NCI-H460 (cell line): ENCODE data around the gene BNIP1. TPM values are rescaled to one million over a fixed set of nuclear protein-coding genes. Genes with fewer than 3 reads are reported as not detected.
A peak's percentile ranks its signal among the peaks of the same experiment; 100 is the strongest.
"Not testable (repeated sequence)": the region's sequence is repeated elsewhere in the genome, so short reads cannot be mapped to it uniquely, and the experiment has no call there.

ENCODE experiments used
- DNase-seq: peaks from one replicate; pipeline ENCODE4 v3.0.0-alpha.2; 2016; ENCODE audit warnings: low read depth; ENCODE audit errors: extremely low read depth
- polyA plus RNA-seq: library from polyadenylated mRNA; depleted of rRNA; stranded (reverse); fragments of >200 nt; gene quantifications from 2 replicates; pipeline ENCODE4 v1.2.3, GENCODE V29; 2014; cell fraction: nucleus; rRNA removed
- total RNA-seq: library from RNA; depleted of rRNA; stranded (reverse); fragments of >200 nt; shearing (Covaris generic); gene quantifications from 2 replicates; pipeline ENCODE4 v1.2.3, GENCODE V29; 2014; rRNA removed

Gene BNIP1, protein sequence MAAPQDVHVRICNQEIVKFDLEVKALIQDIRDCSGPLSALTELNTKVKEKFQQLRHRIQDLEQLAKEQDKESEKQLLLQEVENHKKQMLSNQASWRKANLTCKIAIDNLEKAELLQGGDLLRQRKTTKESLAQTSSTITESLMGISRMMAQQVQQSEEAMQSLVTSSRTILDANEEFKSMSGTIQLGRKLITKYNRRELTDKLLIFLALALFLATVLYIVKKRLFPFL
- 27.0 and 29.8 TPM in 2 replicates for total RNA-seq
- 19.3 and 20.8 TPM in 2 replicates for polyA plus RNA-seq

DNA sequence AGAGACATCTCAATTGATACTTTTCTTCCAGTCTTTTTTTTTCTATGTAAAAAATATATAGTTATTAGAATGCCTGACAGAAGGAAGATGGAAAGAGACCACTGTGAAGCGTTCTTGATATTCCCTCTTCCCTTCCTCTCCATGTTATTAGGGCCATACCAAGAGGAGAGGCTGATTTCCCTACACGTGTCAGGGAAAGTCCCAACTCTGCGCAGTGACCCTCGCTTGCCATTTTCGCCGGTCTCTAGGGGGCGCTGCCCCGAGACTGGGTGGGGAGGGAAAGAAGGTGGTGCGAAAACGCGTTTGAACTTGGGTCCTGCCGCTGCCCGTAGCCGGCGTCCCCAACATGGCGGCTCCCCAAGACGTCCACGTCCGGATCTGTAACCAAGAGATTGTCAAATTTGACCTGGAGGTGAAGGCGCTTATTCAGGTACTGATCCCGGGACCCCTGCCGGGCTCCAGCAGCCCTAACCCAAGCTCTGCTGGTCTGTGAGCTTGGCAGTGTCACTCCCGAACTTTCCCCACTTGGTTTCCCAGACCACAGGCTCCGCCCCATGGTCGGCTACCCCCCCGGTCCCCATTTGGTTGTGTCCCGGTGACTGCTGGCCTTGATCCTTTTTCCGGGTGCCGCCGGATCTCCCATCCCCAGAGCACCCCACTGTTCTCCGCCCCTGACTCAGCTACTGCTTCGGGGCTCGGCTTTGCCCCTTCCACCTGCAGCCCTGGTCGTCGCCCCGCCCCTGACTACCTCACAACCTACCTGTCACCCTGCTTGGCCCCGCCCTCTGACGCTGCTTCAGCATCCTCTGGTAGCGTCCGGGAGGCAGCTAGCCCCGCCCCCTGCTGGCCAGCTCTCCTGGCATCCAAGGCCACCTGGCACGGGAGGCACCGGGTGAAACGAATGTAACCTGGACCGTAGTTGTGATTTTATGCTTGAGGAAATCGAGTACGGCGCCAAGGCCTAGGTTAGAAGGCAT lies at the start of gene BNIP1:
Gene BNIP1 (plus strand): TSS at position 332 of the 977 bp plus-strand sequence. CDS start 15 bp downstream, at position 347.
- DNase-seq, result peak; percentile 91

DNA sequence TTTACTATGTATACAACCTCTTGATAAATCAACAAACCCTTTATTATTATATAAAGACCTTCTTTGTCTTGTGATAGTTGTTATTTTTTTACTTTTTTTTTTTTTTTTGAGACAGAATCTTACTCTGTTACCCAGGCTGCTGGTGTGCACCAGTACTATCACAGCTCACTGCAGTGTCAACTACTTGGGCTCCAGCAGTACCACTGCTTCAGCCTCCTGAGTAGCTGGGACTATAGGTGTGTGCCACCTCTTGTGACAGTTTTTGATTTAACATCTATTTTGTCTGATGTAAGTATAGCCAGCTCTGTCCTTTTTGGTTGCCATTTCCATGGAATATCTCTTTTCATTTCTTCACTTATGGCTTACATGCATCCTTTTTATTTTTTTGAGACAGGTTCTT lies 45.5 kb upstream of the BNIP1 start:
- DNase-seq, result no peak

DNA sequence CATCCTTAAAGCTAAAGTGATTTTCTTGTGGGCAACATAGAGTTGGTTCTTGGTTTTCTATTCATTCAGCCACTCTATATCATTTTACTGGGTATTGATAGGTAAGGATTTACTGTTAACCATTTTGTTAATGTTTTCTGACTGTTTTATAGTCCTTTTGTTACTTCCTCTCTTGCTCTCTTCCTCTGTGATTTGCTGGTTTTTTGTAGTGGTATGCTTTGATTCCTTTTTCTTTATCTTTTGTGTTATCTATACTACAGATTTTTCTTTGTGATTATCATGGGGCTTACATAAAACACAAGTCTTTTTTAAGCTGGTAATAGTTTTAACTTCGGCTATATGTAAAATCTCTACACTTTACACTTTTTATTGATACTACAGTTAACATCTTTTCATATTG lies 44.9 kb upstream of the BNIP1 start:
- no peak for DNase-seq

DNA sequence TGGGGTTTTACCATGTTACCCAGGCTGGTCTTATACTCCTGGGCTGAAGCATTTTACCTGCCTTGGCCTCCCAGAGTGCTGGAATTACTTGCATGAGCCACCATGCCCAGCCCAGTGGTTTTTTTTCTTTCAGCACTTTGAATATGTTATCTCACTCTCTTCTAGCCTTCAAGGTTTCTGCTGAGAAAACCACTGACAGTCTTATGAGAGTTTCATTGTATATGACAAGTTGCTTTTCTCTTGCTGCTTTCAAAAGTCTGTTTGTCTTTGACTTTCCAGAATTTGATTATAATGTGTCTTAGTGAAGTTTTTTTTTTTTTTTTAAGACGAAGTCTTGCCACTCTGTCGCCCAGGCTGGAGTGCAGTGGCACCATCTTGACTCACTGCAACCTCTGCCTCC lies 43.1 kb upstream of the BNIP1 start:
- DNase-seq, result no peak

DNA sequence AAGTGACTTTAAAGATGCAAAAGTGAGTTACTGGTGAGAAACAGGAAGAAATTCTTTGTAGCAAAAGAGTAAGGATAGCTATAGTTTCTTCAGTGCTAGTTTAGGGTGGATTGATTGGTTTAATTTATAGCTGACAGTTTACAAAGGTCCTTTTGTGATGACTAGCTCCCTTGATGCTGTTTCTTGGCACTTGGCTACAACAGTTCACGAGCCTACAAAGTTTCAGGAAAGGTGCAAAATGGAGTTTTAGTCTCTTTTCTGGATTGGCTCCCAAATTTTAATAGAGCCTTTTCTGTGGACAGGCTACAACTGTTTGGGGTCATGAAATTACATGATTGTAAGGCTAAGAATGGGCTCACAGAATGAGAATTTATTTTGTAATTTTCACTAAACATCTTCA lies 40.9 kb upstream of the BNIP1 start:
- DNase-seq, result no peak

DNA sequence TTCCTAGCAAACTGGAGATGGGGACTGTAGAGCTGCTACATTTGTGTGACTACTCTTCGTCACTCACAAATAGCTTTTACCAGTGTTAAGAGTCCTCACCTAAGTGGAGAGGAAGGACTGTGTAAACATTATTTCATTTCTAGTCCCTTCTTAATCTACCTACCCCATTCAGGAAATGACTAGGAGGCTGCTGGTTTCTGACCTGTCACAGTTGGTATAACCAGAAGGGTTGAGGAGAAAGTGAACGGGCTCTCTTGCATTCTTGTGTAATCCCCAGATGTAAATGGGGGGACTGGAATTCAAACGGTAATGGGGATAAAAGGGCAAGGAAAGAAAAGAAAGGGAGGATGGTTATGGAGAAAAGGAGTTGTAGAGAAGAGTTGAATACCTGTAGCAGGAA lies 35.4 kb upstream of the BNIP1 start:
- DNase-seq, result no peak

DNA sequence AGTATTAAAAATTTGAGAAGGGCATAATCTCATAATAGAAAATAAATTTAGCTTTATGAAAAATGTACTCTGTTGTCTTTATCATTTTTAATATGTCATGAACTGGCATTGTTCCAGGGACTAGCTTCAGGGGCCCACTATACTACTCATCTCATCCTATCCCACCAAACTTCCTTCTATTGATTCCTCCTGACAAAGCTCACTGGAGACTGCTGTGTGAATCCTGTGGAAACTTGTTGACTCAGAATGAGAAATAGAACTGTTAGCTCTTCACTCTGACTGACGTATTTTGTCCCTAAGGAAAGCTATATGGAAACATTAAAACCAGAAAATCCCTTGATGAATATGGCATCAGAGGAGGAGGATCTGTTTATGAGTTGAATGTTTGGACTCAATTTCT lies 29.8 kb upstream of the BNIP1 start:
- DNase-seq, result no peak

DNA sequence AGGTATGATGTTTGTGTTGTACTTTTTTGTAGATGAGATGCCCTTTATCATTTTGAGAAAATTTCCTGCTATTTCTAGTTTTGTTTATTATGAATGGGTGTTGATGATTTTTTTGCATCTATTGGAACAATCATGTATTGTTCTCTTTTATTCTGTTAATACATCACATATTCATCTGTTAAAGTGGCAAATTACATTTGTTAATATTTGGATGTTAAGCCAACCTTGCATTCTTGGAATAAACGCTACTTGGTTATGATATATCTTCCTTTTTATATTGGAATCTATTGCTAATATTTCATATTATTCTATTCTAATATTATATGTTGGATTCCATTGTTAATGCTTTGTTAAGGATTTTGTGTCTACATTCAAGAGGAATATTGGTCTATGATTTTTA lies 24.6 kb upstream of the BNIP1 start:
- no peak for DNase-seq

DNA sequence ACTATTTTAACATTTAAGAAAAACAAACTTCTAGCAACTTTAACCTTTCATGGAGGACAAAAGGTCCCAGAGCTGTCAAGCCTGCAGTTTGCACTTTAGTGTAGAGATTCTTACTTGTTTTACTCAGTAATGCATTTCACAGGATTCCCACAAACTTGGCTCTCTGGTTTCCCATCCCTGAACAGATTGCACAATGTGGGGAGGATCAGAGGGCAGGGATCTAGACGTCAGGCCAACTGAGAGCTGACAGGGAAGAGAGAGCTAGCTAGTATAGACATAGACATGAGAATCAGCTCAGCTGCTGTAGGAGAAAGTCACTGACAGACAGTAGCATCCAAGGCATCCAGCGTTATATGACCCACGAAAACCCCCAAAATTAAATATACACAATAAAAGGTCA lies 20.9 kb upstream of the BNIP1 start:
- DNase-seq, result no peak

DNA sequence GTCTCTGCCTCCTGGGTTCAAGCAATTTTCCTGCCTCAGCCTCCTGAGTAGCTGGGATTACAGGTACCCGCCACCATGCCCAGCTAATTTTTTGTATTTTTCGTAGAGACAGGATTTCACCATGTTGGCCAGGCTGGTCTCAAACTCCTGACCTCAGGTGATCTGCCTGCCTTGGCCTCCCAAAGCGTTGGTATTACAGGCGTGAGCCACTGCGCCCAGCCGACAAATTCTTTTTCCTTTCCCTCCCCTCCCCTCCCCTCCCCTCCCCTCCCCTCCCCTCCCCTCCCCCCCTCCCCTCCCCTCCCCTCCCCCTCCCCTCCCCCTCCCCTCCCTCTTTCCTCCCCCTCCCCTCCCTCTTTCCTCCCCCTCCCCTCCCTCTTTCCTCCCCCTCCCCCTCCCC lies 12.2 kb upstream of the BNIP1 start:
- DNase-seq, result not testable (repeated sequence)

DNA sequence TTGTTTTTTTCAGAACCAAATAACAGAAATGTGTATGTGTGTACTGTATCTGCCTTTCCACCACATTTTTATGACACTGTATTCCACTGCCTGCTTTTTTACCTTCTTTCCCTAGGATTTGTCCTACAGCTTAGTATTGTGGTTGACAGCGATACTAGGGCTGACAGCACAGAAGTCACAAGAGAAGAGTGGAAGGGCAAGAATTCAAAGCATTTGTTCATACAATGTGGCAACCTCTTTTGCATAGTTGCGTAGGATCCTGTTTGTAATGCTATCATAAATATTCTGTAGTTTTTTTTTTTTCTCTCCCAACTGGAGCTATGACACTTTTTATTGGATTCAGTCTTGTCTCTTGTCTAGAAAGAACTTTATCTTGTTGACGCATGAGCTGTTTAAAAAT lies 5.6 kb upstream of the BNIP1 start:
- DNase-seq, result no peak

DNA sequence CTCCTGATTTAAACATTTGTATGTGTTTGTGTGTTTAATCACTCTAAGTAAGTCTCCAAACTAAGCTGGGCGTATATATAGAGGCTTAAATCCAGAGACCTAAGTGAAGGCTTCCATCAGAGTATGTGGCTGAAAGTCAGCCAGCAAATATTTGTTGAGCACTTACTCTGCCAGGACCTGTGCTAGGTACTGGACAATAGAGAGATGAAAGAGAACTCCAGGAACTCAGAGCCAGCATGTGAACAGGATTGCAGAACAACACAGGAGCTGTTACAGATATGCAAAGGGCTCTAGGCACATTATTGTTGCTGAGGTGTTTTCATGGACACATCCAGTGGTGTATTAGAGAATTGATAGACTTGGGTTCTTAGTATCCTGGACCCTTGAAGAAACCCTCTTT lies 4.7 kb upstream of the BNIP1 start:
- DNase-seq, result no peak

DNA sequence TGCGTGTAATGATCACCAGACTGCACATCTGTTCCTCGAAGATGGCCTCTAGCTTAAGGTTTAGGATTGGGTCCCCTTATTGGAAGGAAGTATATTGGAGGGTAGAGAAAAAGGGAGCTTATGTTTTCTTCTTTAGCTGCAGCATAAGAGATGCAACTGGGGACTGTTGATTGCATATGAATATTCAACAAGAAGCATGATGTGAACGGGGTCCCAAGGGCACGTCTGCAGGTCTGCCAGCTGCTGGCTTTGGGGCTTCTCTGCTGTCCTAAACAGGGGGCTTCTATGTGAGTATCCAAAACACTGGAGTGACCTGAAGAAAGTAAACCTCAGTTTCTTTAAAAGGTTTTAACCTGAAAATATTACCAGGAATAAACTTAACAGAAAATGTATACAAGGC lies 3.6 kb upstream of the BNIP1 start:
- no peak for DNase-seq

DNA sequence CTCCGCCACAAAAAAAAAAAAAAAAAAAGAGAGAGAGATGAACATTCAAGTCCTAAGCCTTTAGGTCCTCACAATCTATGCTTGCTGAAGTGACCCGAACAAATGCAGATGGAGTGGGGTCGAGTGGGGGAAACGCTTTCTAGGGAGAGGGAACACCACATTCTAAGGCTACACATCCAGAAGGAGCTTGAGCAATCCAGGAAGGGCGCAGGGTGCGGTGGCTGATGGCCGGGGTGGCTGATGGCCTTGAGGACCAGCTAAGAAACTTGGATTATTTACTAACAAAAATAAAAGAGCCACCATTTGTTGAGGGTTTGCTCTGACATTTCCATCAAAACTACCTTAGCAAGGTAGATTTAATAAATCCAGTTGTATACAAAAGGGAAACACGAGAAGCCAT lies 764 bp upstream of the BNIP1 start:
- no peak for DNase-seq

DNA sequence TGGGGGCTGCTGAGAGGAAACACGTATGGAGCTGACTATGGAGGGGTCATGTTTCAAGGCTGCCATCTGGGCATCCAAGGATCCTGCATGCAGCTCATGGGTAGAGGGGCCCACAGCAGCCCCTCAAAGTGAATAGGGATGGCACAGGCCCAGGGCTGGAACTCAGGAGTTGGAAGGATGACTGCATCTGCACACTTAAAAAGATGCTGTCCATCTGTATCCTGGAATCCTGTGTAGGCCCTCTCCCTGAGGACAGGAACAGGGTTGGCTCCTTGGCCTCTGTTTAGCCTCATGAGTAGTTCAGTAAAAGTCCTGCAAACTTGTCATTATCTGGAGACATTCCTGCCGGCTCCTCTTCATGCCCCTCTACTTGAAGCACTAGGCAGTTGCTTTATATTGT lies 4.0 kb downstream of the BNIP1 start:
- no peak for DNase-seq

DNA sequence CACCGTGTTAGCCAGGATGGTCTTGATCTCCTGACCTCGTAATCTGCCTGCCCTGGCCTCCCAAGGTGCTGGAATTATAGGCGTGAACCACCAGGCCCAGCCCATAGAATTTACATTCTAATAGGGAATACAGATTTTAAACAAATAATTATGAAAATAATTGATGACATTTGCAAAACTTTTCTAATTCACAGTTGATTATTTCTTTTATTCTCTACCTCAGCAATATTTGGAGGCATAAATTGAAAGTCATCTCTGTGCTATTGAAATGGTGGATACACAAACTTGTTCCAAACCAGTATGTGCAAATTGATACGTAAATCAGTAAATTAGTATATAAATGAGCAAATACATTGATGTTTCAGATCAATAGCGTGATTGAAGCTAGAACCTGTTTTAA lies 8.2 kb downstream of the BNIP1 start:
- no peak for DNase-seq

DNA sequence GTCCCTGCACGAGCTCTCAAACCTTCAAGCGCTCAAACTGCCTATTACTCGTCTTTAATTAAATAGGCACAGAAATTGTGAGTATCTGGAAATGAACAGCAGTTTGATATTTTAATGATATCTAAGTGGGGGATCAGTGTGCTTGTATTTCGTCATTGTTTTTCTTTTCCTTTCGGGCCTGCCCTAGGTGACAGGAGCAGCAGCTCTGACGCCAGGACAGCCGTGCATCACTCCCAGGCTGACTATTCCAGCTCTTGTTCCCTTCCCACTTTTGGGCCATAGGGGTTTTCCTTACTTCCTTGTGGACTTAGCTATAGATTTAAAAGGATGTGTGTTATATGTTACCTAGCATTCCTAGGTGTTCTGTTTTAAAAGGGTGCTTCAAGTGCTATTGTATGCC lies 9.5 kb downstream of the BNIP1 start:
- DNase-seq, result no peak

DNA sequence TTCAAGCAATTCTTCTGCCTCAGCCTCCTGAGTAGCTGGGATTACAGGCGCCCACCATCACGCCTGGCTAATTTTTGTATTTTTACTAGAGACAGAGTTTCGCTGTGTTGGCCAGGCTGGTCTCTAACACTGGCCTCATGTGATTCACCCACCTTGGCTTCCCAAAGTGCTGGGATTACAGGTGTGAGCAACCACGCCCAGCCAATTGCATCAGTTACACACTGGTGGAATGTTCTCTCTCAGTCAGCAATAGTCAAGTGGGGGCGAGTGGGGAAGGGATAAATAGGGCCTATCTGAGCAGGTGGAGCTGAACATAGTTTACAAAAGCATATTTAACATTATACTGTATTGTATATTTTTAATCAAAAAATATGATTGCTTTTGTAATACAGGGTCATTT lies 10.3 kb downstream of the BNIP1 start:
- DNase-seq, result not testable (repeated sequence)

DNA sequence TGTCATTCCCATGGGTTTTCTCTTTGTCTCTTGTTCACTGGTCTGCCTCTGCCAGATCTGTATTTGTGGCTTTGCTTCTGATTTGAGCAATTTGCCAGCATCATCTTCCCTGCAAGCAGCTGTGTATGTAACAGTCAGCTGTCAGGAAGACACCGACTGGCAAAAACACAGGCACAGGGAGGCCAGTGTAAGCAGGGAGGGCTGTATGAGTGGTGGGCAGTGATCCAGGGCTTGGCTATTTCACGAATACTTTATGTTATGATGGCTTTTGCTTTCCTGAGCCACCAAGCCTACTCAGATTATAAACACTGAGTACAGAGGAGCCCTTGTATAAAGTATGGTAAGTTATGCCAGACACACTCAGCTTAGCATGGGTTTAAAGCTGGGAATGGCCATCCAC lies 11.6 kb downstream of the BNIP1 start:
- DNase-seq, result no peak

DNA sequence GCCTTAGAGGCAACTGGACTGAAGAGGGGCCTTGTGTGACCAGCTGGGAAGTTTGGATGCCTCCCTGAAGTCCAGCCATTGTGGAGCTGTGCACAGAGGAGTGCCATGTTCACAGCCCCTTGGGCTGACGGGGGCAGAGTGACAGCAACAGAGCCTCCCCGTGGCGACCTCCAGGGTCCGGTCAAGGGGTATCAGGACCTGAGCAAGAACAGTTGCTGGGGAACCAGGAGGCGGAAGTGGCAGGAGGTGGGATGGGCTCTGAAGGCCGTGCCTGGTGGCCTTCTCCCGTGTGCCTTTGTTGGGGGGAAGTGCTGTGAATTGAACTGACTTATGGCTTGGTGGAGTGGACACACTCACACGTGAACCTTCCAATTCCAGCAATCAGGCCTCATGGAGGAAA lies 14.0 kb downstream of the BNIP1 start:
- DNase-seq, result no peak

DNA sequence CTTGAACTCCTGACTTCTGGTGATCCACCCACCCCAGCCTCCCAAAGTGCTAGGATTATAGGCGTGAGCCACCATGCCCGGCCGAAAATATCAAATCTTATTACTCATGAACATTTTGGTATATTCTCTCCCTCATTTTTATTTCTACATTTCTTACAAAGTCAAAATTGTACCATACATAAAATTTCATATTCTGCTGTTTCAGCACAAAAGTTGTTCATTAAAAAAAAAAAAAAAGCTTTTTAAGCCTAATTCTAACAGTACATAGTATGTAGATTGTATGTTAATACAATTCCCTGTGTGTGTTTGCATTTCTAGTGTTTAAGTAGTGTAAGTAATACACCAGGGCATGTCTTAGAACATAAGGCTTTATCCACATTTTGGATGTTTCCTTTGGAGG lies 14.9 kb downstream of the BNIP1 start:
- DNase-seq, result no peak

DNA sequence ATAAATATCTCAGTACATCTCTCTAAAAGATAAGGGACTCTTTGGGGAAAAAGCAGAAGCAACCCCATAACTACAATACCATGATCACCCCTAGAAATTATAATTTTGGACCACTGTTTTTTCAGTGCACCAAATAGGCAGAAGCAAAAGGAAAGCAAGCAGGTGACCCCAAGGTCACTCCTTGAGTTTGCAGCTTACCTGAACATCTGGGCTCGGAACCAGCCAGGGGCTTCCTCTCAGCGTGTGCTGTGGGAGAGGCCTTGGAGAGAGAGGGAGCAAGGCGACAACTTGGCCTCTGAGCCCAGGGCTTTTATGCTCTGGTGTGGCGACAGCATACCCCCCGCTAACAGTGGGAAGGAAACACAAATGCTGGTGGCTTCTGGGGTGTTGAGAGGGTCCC lies 16.8 kb downstream of the BNIP1 start:
- no peak for DNase-seq
